Germinal center (tissue), 1 donor: ENCODE measurements around the gene SCAPER.
A peak's percentile ranks its signal among the peaks of the same experiment; 100 is the strongest.
"Not testable (repeated sequence)": the region's sequence is repeated elsewhere in the genome, so short reads cannot be mapped to it uniquely, and the experiment has no call there.

ENCODE experiments used
- DNase-seq: peaks from one replicate; pipeline ENCODE4 v3.0.0; 2012; ENCODE audit warnings: mixed read lengths, low spot score

The SCAPER gene

DNA sequence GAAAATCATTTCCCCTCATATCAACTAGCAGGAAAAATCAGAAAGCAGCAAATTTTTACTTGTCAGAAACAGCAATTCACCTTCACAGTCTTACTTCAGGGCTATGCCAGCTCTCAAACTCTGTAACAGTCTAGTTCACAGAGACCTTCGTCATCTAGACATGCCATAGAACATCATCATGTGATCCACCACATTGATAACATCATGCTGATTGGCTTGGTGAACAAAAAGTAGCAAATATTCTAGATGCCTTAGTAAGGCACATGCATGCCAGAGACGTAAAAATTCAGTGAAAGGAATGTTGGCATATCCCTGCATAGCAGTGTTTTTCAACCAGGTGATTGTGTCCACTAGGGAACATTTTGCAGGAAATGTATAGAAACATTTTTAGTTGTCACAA lies 8.6 kb upstream of the SCAPER start:
- DNase-seq: no peak

GRCh38 chr15:76912430-76912829 lies 7.3 kb upstream of the SCAPER start:
- DNase-seq: no peak

- no peak for DNase-seq
These were observed 715 bp upstream of the SCAPER start for GRCh38 chr15:76905855-76906254.

DNA sequence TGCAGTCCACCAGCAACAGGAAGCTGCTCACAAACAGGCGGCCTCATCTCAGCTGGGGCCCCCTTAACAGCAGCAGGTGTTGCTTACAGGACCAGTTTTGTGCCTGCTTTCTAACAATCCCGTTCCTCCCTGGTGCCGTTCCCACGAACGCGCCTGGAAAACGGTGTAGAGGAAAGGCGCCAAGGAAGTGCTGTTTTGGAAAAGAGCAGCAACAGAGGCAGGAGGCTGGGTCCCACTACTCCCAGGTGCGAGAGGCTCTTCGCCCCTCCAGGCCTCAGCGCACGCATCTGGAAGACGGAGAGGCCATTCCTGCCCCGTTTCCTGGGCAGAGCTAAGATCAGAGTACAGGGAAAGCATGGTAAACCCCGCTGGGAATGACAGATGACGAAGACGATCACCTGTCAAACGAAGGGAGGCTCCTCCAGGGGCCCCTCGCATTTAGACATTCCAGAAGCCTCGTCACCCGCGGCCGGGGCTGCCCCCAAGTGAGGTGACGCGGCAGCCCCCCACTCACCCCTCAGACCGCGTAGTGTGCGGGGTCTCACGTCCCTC lies 603 bp downstream of the SCAPER start:
- peak; percentile 14 for DNase-seq

DNA sequence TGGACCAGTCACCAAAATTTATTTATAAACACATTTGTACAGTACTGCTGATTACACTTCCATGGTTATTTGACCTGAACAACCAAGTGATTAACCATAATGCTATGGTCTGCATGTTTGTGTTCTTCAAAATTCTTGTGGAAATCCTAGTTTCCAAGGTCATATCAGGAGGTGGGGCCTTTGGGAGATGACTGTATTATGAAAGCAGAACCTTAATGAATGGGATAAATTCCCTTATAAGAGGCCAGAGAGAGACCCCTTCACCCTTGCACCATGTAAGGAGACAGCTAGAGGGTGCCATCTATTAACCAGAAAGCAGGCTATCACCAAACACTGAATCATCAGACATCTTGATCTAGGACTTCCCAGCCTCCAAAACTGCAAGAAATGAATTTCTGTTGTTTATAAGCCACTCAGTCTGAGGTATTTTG lies 1.9 kb downstream of the SCAPER start:
- peak; percentile 12 for DNase-seq

DNA sequence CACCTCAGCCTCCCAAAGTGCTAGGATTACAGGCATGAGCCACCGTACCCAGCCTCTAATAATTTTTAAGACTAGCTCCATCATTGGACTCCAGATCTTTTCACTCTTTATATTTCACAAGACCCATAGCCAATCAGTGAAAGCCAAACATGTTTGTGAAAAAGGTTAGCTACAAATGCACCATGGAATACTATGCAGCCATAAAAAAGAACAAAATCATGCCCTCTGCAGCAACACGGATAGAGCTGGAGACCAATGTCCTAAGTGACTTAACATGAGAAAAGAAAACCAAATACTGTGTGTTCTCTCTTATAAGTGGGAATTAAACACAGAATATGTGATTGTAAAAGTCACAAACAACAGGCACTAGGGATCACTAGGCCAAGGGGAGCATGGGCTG lies 3.2 kb downstream of the SCAPER start:
- no peak for DNase-seq

GRCh38 chr15:76899931-76900310 lies 5.2 kb downstream of the SCAPER start:
- not testable (repeated sequence) for DNase-seq

DNA sequence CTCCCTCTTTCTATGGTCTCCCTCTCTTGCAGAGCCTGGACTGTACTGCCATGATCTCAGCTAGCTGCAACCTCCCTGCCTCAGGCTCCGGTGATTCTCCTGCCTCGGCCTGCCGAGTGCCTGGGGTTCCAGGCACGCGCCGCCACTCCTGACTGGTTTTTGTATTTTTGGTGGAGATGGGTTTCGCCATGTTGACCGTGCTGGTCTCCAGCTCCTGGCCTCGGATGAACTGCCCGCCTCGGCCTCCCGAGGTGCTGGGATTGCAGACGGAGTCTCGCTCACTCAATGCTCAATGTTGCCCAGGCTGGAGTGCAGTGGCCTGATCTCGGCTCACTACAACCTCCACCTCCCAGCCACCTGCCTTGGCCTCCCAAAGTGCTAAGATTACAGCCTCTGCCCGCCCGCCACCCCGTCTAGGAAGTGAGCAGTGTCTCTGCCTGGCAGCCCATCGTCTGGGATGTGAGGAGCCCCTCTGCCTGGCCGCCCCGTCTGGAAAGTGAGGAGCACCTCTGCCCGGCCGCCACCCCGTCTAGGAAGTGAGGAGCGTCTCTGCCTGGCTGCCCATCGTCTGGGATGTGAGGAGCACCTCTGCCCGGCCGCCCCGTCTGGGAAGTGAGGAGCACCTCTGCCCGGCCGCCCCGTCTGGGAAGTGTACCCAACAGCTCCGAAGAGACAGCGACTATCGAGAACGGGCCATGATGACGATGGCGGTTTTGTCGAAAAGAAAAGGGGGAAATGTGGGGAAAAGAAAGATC lies 5.8 kb downstream of the SCAPER start:
- not testable (repeated sequence) for DNase-seq

- DNase-seq: no peak
These were observed 7.0 kb downstream of the SCAPER start for GRCh38 chr15:76898102-76898501.

- DNase-seq: no peak
These were observed 11.0 kb downstream of the SCAPER start for GRCh38 chr15:76894174-76894573.

DNA sequence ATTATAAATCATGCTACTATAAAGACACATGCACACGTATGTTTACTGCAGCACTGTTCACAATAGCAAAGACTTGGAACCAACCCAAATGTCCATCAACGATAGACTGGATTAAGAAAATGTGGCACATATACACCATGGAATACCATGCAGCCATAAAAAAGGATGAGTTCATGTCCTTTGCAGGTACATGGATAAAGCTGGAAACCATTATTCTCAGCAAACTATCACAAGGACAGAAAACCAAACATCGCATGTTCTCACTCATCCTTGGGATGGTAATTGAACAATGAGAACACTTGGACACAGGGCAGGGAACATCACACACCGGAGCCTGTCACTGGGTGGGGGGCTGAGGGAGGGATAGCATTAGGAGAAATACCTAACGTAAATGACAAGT lies 12.3 kb downstream of the SCAPER start:
- not testable (repeated sequence) for DNase-seq

- DNase-seq: not testable (repeated sequence)
These were observed 17.6 kb downstream of the SCAPER start for GRCh38 chr15:76887280-76888141.

DNA sequence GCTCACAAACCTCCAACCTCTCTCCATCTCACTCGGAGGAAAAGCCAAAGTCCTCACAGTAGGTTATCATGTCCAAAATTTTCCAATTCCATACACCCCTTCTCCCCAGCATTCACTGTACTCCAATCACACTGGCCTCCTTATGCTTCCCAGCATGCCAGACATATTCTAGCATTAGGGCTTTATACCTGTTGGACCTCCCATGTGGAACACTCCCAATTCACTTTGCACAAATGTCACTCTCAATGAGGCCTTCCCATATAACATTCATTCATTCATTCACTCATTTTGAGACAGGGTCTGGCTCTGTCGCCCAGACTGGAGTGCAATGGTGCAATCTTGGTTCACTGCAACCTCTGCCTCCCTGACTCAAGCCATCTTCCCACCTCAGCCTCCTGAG lies 19.9 kb downstream of the SCAPER start:
- DNase-seq: no peak

DNA sequence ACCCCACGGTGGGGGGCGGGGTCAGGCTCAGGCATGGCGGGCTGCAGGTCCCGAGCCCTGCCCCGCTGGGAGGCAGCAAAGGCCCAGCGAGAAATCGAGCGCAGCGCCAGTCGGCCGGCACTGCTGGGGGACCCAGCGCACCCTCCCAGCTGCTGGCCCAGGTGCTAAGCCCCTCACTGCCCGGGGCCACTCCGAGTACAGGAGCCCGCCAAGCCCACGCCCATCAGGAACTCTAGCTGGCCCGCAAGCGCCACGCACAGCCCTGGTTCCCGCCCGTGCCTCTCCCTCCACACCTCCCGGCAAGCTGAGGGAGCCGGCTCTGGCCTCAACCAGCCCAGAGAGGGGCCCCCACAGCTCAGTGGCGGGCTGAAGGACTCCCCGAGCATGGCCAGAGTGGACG lies 29.2 kb downstream of the SCAPER start:
- no peak for DNase-seq

GRCh38 chr15:76873066-76873465 lies 32.1 kb downstream of the SCAPER start:
- not testable (repeated sequence) for DNase-seq

DNA sequence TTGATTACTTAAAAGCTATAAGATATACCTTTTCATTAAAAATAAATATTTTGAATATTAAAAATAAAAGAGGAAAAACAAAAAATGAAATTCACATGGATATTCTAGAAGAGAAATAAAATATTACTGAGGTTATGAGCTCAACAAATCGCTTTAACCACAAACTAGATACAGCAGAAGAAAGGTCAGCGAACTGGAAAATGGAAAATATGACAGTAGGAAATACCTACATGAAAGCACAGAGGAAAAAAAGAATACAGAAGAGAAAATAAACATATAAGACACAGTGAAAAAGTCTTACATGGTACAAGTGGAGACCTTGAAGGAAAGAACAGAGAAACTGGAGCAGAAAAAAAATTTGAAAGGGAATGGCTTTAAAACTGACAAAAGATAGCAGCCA lies 33.2 kb downstream of the SCAPER start:
- no peak for DNase-seq

DNA sequence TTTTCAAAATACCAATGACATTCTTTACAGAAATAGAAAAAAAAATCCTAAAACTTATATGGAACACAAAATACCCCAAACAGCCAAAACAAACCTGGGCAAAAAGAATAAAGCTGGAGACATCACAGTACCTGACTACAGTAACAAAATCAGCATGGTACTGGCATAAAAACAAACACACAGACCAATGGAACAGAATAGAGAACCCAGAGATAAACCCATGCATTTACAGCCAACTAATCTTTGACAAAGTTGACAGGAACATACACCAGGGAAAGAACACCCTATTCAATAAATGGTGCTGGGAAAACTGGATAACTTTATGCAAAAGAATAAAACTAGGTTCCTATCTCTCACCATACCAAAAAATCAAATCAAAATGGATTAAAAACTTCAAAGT lies 36.4 kb downstream of the SCAPER start:
- no peak for DNase-seq

- DNase-seq: peak; percentile 6
These were observed 38.3 kb downstream of the SCAPER start for GRCh38 chr15:76866716-76867321.

- DNase-seq: no peak
These were observed 39.1 kb downstream of the SCAPER start for GRCh38 chr15:76866008-76866407.

DNA sequence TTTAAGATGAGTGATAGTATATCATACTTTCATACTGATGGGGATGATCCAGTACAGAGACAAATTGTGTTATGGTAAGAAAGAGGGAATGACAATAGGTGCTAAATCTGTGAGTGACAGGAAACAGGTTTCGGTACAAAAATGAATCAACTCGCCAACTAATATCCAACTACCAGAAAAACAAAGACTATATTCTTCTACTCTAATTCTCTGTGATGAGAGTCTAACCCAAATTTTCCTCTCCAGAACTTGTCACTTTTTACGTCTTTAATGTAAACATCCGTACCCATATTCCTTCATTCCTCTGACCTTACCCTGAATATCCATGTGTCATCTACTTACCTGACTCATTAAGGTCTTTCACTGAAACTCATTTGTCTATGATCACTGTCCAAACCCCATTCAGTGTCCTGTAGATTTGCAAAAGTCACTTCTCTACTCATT lies 39.6 kb downstream of the SCAPER start:
- no peak for DNase-seq

GRCh38 chr15:76864586-76864985 lies 40.6 kb downstream of the SCAPER start:
- DNase-seq: no peak

GRCh38 chr15:76863693-76864092 lies 41.4 kb downstream of the SCAPER start:
- no peak for DNase-seq
